Calu3 (cell line): Measurements from ENCODE around the gene PDE5A. TPM values are rescaled to one million over a fixed set of nuclear protein-coding genes. Genes with fewer than 3 reads are reported as not detected.

Experiments used
- BruUV-seq: library from RNA; stranded (reverse); fragments of 400-500 nt; replicated peaks from 2 replicates; lab custom pipeline; 2021; lab: Mats Ljungman, UMichigan
- CTCF ChIA-PET: fragments of 300-600 bp; sonication (Branson Sonifier 250); formaldehyde crosslinking; loops from one replicate; lab custom pipeline; 2022; ENCODE audit warnings: antibody characterized with exemption; lab: Charles Lee
- DNase-seq: peaks from one replicate; pipeline ENCODE4 v3.0.0; 2022
- H3K27ac Mint-ChIP-seq: one replicate; pipeline ENCODE4 v1.8.0; 2022; ENCODE audit warnings: mixed read lengths; ENCODE audit not compliant: unreplicated experiment
- H3K27me3 Mint-ChIP-seq: one replicate; pipeline ENCODE4 v1.8.0; 2022; ENCODE audit warnings: mixed read lengths; ENCODE audit not compliant: unreplicated experiment
- H3K36me3 Mint-ChIP-seq: one replicate; pipeline ENCODE4 v1.8.0; 2022; ENCODE audit warnings: mild to moderate bottlenecking, moderate library complexity, mixed read lengths; ENCODE audit not compliant: insufficient read depth, unreplicated experiment
- H3K4me1 Mint-ChIP-seq: one replicate; pipeline ENCODE4 v1.8.0; 2022; ENCODE audit warnings: mild to moderate bottlenecking, low read depth, mixed read lengths; ENCODE audit not compliant: unreplicated experiment
- H3K4me3 Mint-ChIP-seq: one replicate; pipeline ENCODE4 v1.8.0; 2022; ENCODE audit warnings: mild to moderate bottlenecking, low read depth, moderate library complexity, mixed read lengths; ENCODE audit not compliant: unreplicated experiment
- H3K9me3 Mint-ChIP-seq: one replicate; pipeline ENCODE4 v1.8.0; 2022; ENCODE audit warnings: low read depth, mixed read lengths; ENCODE audit not compliant: unreplicated experiment
- intact Hi-C: fragments of 100-400 bp; cut with micrococcal nuclease; formaldehyde crosslinking; loops from one replicate; pipeline ENCODE4 v1.10.0; 2022; ENCODE audit not compliant: unreplicated experiment
- total RNA-seq: library from RNA; stranded (reverse); gene quantifications from 2 replicates; pipeline ENCODE4 v1.2.3, GENCODE V29; 2022
- TF ChIP-seq, protein P1 (sequence below): fragments of 200-600 bp; IDR thresholded peaks from one replicate; pipeline ENCODE4 v1.8.0; 2022; ENCODE audit warnings: antibody characterized with exemption; ENCODE audit not compliant: unreplicated experiment

Gene PDE5A
- total RNA-seq, 1 experiment from 2014 or later: 41.9 TPM

DNA sequence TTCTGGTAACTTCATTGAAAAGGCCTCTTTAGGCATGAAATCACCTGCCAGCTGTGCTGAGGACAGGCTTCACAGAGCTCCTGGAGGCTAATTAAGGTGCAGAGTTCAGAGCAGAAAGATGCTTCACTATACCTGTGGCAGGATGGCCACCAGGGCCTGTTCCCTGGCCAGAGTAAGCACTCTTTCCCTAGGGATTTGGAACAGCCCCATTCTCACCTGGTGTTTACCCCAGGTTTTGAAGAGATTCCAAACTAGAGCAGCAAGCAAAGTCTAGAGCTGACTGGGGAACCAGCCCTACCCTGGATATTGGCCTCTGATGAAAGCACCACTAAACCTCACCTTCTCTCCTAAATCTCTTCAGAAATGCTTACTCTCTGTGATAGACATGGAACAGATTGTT is 148.8 kb downstream of the PDE5A start:
- intact Hi-C loops: no loop called here
- DNase-seq: no peak
- no TSS peak for BruUV-seq
- H3K9me3 Mint-ChIP-seq: peaks cover 7% of the 10 kb centered on the region
- TF ChIP-seq, protein P1, sequence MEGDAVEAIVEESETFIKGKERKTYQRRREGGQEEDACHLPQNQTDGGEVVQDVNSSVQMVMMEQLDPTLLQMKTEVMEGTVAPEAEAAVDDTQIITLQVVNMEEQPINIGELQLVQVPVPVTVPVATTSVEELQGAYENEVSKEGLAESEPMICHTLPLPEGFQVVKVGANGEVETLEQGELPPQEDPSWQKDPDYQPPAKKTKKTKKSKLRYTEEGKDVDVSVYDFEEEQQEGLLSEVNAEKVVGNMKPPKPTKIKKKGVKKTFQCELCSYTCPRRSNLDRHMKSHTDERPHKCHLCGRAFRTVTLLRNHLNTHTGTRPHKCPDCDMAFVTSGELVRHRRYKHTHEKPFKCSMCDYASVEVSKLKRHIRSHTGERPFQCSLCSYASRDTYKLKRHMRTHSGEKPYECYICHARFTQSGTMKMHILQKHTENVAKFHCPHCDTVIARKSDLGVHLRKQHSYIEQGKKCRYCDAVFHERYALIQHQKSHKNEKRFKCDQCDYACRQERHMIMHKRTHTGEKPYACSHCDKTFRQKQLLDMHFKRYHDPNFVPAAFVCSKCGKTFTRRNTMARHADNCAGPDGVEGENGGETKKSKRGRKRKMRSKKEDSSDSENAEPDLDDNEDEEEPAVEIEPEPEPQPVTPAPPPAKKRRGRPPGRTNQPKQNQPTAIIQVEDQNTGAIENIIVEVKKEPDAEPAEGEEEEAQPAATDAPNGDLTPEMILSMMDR: no peak
- CTCF ChIA-PET: interaction anchor here (0.7 kb wide), 1 partner anchor 1286 kb away, joined by 3 read pairs; no protein-coding TSS in a partner anchor
- H3K4me1 Mint-ChIP-seq: no peaks in the 10 kb centered on the region
- H3K4me3 Mint-ChIP-seq: no peak overlapping the region
- H3K36me3 Mint-ChIP-seq: peaks cover 12% of the 10 kb centered on the region
- no peaks in the 10 kb centered on the region for H3K27me3 Mint-ChIP-seq
- H3K27ac Mint-ChIP-seq: no peak overlapping the region

DNA sequence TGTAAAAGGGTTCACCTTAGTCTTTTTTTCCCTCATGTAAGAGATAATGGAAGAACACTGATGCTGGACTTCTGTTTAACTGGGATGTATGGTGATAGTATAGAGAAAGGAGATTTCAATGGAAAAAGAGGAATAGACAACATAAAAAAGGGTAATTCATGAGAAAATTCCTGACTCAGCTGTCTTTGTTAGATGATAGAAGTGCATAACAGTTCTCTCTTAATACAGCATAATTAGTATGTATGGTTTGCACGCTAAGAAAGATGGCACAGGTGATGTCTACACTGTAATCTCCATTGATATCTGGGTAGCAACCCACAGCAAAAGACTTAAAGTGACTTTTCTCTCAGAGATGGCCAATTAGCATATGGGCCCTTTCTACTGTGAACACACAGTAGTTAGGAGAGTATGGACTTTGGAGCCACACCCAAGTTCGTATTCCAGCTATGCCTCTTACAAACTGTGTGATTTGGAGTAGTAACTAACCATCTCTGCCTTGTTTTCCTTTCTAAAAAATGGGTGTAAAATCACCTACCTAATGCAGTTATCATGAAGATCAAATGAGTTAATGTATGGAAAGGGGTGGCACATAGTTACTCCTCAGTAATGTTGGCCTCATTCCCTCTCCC is 149.3 kb downstream of the PDE5A start:
- intact Hi-C loops: no loop called here
- Mint-ChIP-seq H3K4me1 (no peaks in the 10 kb centered on the region), H3K9me3 (peaks cover 3% of the 10 kb centered on the region), H3K36me3 (peaks cover 12% of the 10 kb centered on the region), H3K27me3 (no peaks in the 10 kb centered on the region), H3K27ac (no peak overlapping the region), H3K4me3 (no peak overlapping the region)
- no peak for DNase-seq
- no TSS peak for BruUV-seq
- CTCF ChIA-PET: no interaction called here
- TF ChIP-seq, protein P1: no peak

- Mint-ChIP-seq H3K27me3 (no peaks in the 10 kb centered on the region), H3K36me3 (peaks cover 10% of the 10 kb centered on the region), H3K4me1 (no peaks in the 10 kb centered on the region), H3K9me3 (peaks cover 3% of the 10 kb centered on the region), H3K4me3 (no peak overlapping the region), H3K27ac (no peak overlapping the region)
- intact Hi-C loops: no loop called here
- CTCF ChIA-PET: no interaction called here
- TF ChIP-seq, protein P1: no peak
- BruUV-seq: no TSS peak
- no peak for DNase-seq
Measured at GRCh38 chr4:119478446-119479179, 150.0 kb downstream of the PDE5A start.

DNA sequence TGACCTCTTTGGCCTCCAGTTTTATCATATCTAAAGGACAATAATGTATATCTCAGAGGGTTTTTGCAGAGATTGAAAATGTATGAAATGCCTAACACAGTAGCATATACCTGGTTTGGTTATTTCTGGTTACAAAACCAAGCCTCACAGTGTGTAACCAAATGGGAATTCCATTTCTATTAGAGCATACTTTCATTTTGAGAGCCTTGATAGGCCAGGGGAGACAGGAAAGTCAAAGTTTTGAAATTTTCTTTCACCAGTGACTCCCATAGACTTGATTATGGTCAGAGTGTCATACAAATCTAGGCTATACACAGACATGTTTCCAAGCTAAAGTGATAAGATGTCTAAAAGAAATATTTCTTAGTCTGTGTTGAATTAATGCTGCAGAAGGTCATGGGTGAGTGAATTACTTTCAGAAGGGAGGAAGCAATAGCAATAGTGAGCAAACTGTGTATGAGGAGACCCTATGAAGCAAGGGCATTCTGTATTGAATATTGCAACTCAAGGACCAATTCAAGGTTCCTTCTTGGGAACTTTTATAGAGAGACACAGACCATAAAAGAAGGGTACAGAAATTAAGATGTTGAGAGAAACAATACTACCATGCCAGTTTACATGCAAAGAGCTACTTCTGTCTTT is 151.1 kb downstream of the PDE5A start:
- BruUV-seq: no TSS peak
- no peaks in the 10 kb centered on the region for H3K36me3 Mint-ChIP-seq
- TF ChIP-seq, protein P1: no peak
- CTCF ChIA-PET: no interaction called here
- no peak overlapping the region for H3K4me3 Mint-ChIP-seq
- no peak overlapping the region for H3K27ac Mint-ChIP-seq
- H3K4me1 Mint-ChIP-seq: no peaks in the 10 kb centered on the region
- peaks cover 3% of the 10 kb centered on the region for H3K9me3 Mint-ChIP-seq
- H3K27me3 Mint-ChIP-seq: no peaks in the 10 kb centered on the region
- no peak for DNase-seq
- intact Hi-C loops: no loop called here
